Measurements from ENCODE around the gene EIF3A.
"Not testable (repeated sequence)": the region's sequence is repeated elsewhere in the genome, so short reads cannot be mapped to it uniquely, and the experiment has no call there.

EIF3A gene

GRCh38 chr10:119080521-119081259 is at the start of gene EIF3A:
Gene EIF3A, minus strand, starts transcription at chr10:119080817. Its CDS starts 141 bp downstream, at chr10:119080676.
- DNase-seq, result peak; percentile 92

GRCh38 chr10:119129721-119130120 is 49.1 kb upstream of the EIF3A start:
- no peak for DNase-seq

- no peak for DNase-seq
These were observed 45.3 kb upstream of the EIF3A start for GRCh38 chr10:119125942-119126341.

DNA sequence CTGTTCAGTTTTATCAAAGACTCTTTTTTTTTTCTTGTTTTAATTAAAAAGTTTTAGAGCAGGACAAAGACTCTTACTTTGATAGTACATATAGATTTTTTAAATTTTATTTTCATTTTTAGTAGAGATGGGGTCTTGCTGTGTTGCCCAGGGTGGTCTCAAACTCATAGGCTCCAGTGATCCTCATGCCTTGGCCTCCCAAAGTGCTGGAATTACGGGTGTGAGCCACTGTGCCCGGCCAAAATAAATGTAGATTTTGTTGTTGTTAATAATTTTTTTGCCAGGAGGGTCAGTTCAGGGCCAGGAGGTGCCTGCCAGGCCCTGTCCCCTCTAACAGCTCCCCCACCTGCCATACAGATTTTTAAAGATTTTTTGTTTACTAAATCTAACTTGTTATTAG is 40.3 kb upstream of the EIF3A start:
- no peak for DNase-seq

DNA sequence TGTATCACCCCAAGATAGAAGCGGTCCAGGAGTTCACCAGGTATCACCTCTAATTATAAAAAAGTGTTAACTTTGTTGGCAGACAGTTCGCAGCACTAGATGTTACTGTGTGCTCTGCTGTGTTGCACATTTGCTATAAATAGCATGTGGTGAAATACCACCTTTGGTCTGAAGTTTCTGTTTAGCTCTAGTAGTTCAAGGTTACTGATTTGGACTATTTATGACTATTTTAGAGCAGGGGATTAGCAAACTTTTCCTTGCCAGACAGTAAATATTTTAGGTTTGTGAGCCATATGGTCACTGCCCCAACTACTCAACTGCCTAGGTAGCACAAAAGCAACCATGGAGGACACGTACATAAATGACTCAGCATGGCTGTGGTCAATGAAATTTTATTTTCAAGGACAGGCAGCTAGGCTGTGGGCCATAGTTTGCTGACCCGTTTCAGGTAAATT is 39.8 kb upstream of the EIF3A start:
- no peak for DNase-seq

DNA sequence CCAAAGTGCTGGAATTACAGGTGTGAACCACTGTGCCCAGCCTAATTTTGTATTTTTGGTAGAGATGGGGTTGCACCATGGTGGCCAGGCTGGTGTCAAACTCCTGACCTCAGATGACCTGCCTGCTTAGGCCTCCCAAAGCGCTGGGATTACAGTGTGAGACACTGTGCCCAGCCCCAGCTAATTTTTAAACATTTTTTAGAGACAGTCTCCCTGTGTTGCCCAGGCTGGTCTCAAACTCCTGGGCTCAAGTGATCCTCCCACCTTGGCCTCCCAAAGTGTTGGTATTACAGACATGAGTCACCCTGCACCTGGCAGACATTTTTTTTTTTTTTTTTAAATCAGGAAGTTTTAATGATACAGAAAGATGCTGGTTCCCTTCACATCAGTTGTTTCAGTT is 38.8 kb upstream of the EIF3A start:
- DNase-seq, result no peak

DNA sequence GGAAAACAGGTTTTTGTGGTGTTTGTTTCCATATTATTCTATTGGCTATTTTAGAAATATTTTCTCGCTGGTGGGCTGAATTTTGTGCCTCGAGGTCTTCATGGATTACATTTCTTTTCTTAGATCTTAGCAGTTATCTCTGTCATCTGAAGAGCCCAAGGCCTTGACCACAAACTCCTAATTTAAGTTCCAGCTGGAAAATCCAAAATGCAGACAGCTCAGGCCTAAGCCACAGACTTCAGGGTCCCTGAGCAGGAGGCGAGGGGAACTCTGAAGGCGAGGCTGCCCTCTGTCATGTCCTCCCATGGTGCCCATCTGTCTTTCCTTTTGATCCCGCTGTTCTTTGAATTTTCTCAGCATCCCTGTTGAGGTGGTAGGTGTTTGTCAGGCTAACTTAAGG is 37.6 kb upstream of the EIF3A start:
- no peak for DNase-seq

- DNase-seq, result no peak
These were observed 35.8 kb upstream of the EIF3A start for GRCh38 chr10:119116326-119116951.

DNA sequence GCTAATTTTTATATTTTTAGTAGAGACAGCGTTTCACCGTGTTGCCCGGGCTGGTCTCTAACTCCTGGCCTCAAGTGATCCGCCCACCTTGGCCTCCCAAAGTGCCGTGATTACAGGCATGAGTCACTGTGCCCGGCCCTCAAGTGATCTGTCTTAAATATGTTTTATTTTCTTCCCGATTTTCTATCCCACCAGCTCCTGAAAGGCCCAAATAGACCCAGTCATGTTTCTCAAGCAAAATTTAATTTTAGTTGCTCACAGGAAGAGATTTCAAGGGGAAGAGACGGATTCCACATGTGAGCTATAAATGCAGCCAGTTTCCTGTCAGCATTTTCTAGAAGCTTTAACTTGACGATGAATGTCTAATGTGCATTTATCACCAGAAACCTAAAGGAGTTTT is 35.3 kb upstream of the EIF3A start:
- DNase-seq, result no peak

- no peak for DNase-seq
These were observed 33.4 kb upstream of the EIF3A start for GRCh38 chr10:119113751-119114732.

- DNase-seq, result no peak
These were observed 31.4 kb upstream of the EIF3A start for GRCh38 chr10:119112056-119112455.

GRCh38 chr10:119107771-119108170 is 27.2 kb upstream of the EIF3A start:
- not testable (repeated sequence) for DNase-seq

DNA sequence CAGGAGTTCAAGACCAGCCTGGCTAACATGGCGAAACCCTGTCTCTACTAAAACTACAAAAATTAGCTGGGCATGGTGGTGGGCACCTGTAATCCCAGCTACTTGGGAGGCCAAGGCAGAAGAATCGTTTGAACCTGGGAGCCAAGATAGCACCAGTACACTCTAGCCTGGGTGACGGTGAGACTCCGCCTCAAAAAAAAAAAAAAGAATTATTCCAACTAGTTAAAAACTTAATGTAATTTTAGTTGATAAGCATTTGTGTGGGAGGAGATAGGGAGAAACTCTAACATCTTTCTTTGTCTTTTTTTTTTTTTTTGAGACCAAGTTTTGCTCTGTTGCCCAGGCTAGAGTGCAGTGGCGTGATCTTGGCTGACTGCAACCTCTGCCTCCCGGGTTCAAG is 26.5 kb upstream of the EIF3A start:
- not testable (repeated sequence) for DNase-seq

DNA sequence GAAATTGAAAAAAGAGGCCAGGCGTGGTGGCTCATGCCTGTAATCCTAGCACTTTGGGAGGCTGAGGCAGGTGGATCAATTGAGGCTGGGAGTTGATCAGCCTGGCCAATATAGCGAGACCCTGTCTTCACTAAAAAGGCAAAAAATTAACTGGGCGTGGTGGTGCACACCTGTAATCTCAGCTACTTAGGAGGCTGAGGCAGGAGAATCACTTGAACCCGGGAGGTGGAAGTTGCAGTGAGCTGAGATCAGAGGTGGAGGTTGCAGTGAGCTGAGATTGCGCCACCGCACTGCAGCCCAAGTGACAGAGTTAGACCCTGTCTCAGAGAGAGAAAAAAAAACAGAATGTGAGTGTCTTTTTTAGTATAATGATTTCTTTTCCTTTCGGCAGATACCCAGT is 25.3 kb upstream of the EIF3A start:
- not testable (repeated sequence) for DNase-seq

GRCh38 chr10:119105155-119105554 is 24.5 kb upstream of the EIF3A start:
- no peak for DNase-seq

- no peak for DNase-seq
These were observed 24.0 kb upstream of the EIF3A start for GRCh38 chr10:119104654-119105015.

GRCh38 chr10:119103903-119104653 is 23.5 kb upstream of the EIF3A start, which contains the start of gene DENND10:
Gene DENND10, plus strand, starts transcription at chr10:119104113. Its CDS starts 30 bp downstream, at chr10:119104143.
- DNase-seq, result peak; percentile 89

- no peak for DNase-seq
These were observed 22.8 kb upstream of the EIF3A start for GRCh38 chr10:119103241-119103902.

- no peak for DNase-seq
These were observed 20.9 kb upstream of the EIF3A start for GRCh38 chr10:119101366-119102098.

DNA sequence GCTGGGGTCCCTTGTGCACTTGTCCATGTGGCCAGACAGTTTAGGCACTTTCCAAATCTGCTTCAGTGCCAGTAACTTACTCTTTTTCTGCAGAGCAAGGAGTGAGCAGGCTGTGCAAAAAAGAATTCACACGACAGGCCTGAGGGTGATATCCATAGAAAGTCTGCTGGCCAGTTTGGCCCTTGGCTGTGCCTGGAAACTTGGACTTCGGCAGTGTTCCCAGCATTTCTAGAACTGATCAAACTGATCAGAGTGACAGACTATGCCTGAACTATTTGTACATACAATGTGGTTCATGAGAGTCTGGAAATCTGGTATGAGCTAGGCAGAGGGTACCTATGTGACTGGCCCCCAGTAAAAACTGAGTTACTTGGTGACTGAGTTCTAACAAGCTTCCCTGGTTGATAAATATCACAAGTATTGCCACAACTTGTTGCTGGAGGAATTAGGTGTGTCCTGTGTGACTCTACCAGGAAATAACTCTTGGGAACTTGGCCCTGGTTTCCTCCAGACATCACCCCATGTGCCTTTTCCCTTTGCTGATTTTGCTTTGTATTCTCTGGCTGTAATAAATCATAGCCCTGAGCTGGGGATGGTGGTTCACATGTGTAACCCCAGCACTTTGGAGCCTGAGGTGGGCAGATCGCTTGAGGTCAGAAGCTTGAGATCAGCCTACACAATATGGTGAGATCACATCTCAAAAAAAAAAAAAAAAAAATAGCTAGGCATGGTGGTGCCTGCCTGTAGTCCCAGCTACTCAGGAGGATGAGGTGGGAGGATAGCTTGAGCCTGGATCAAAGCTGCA is 20.0 kb upstream of the EIF3A start:
- no peak for DNase-seq

All from CD4-positive, alpha-beta T cell treated with Interleukin-17A for 4 hours (primary cell).